Adipose tissue (tissue), 3 donors: ENCODE results near the gene C1GALT1. TPM values are rescaled to one million over a fixed set of nuclear protein-coding genes. Genes with fewer than 3 reads are reported as not detected.
"Not testable (repeated sequence)": the region's sequence is repeated elsewhere in the genome, so short reads cannot be mapped to it uniquely, and the experiment has no call there.

ENCODE experiments used
- H3K27ac ChIP-seq: one replicate; pipeline ENCODE4 v1.5.1; 2013; ENCODE audit warnings: low read depth, low read length
- WGBS, 3 donors: extraction: QIAGEN DNeasy Blood & Tissue Kit; methylation state at CpG; one replicate each; pipeline ENCODE4 v1.1.7; 2013; 5-methylcytosine and 5-hydroxymethylcytosine counted together
- polyA plus RNA-seq, 3 donors: library from polyadenylated mRNA; stranded (reverse); fragments of 200-250 nt; gene quantifications; one replicate each; pipeline ENCODE4 v1.2.3, GENCODE V29; 2013
- donor health status: healthy with polysubstance abuse.
- donor health status: Bipolar disorder and iron deficiency.
- donor health status: healthy.

The C1GALT1 gene
- polyA plus RNA-seq, 3 donors, result 3.1 to 12.3 (median 6.0) TPM

DNA sequence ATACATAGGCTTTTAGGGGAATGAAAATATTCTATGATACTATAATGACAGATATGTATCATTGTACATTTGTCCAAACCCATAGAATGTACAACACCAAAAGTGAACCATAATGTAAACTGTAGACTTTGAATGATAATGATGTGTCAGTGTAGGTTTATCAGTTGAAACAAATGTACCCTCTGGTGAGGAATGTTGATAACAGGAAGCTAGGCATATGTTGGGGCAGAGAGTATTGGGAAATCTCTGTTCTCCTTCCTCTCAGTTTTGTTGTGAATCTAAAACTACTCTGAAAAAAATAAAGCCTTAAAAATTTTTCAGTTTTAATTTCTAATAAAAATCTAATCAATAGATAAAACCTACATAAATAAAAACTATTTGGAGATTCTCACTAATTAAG, 36.9 kb downstream of the C1GALT1 start:
- no peak overlapping the region for H3K27ac ChIP-seq

DNA sequence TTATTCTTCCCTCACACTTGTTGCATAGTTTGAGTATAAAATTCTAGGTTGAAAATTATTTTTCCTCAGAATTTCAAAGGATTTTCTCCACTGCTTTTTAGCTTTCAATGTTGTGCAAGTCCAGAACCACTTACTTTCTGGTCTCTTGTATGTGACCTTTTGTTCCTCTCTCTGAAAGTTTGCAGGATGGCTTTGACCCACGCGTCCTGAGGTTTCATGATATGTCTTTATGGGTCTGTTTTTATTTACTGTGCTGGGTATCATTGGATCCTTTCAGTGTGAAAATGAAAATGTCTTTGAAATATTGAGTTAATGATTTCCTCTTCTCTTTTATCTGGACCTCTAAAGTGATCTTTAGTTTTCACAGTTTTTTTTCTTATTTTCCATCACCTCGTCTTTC, 38.5 kb downstream of the C1GALT1 start:
- WGBS, 3 donors, result 57 to 91% (median 89%) methylated on average over 3 of the region's 3 CpGs
- H3K27ac ChIP-seq, result no peak overlapping the region

GRCh38 chr7:7221599-7222038, 39.3 kb downstream of the C1GALT1 start:
- no peak overlapping the region for H3K27ac ChIP-seq
- 44 to 56% (median 49%) methylated on average over 2 of the region's 2 CpGs for WGBS, 3 donors

- WGBS, 3 donors, result 79 to 97% (median 97%) methylated on average over 2 of the region's 2 CpGs
- H3K27ac ChIP-seq, result no peak overlapping the region
Observed at GRCh38 chr7:7223250-7223649, 40.9 kb downstream of the C1GALT1 start.

- 90 to 98% (median 96%) methylated on average over 5 of the region's 5 CpGs for WGBS, 3 donors
Observed at GRCh38 chr7:7226407-7226806, 44.1 kb downstream of the C1GALT1 start.

GRCh38 chr7:7228472-7228871, 46.1 kb downstream of the C1GALT1 start:
- H3K27ac ChIP-seq, result no peak overlapping the region
- 62 to 75% (median 69%) methylated on average over 2 of the region's 2 CpGs for WGBS, 3 donors

More at GRCh38 chr7:7226407-7226806, 44.1 kb downstream of the C1GALT1 start:
- no peak overlapping the region for H3K27ac ChIP-seq

DNA sequence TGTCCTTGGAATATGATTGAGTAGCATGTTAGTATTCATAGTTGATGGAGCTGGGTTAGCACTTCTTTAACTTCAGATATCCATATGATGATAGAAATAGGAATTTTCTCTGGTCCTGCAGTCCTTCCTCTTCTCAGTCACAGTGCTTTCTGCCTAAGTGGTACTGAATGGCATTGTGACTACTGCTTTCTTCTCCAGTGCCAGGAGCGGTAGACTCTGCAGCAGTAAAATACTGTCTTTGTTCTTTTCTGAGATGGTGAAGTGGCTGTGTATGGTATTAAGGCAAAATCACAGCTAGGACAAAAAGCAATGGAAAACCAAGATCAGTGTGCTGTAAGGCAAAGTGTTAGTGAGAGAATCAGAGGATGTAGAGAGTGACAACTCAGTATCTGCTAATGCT, 46.6 kb downstream of the C1GALT1 start:
- H3K27ac ChIP-seq, result no peak overlapping the region
- WGBS, 3 donors, result 75 to 97% (median 90%) methylated on average over 1 of the region's 1 CpG

DNA sequence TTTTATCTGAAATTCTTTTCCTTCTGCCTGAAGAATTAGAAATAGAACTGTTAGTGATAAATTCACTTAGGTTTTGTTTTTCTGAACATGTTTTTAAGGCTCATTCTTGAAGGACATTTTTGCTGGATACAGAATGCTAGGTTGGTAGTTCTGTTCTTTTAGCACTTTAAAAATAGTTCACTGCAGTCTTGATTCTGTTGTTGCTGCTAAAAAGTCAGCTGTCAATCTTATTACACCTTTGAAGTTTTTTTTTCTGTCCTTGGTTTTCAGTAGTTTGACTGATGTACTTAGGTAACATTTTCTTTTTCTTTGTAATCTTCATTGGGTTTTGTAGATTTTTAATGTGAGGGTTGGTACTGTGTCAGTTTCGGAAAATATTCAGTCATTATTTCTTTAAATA, 48.7 kb downstream of the C1GALT1 start:
- 96 to 100% (median 97%) methylated on average over 1 of the region's 1 CpG for WGBS, 3 donors
- no peak overlapping the region for H3K27ac ChIP-seq

DNA sequence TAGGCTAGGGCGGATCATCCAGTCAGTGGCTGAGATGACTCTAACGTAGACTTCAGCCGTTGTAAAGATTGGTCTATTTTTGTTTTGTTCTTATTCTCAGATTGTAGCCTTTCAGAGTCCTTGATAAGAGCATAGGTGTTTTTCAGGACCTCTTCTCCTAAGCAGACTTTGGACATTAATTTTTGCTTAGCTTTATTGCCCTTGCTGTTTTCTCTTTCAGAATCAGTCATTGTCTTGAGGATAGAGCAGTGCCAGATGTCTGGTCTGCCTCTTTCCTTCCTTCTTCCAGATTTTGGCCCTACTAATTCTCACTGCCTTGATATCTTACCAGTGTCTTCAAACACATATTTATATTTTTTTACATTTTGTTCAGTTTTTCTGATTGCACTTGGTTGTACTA, 49.5 kb downstream of the C1GALT1 start:
- WGBS, 3 donors, result 98 to 99% (median 99%) methylated on average over 3 of the region's 3 CpGs

DNA sequence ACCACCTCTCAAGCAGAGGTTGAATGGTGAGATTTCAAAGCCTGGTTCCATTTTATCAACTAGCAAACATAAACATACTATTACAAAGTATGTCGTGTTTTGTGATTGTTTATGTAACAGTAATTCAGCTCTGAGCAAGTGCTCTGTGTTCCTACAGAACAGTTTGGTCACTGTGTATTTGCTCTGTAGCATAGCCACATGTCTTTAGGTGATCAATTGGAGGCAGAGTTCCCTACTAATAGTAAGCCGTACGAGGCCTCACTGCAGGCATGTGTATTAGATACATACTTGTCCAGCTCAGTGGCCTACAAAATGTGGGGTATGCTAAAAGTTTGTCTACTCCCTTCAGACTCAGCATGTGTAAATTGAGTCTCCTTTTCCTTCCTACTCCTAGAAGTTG, 53.0 kb downstream of the C1GALT1 start:
- H3K27ac ChIP-seq, result no peak overlapping the region
- WGBS, 3 donors, result 84 to 91% (median 88%) methylated on average over 3 of the region's 3 CpGs

More for the DNA sequence above, 49.5 kb downstream of the C1GALT1 start:
- H3K27ac ChIP-seq, result no peak overlapping the region

GRCh38 chr7:7236041-7236440, 53.7 kb downstream of the C1GALT1 start:
- WGBS, 3 donors, result 55 to 98% (median 92%) methylated on average over 1 of the region's 1 CpG
- H3K27ac ChIP-seq, result no peak overlapping the region

DNA sequence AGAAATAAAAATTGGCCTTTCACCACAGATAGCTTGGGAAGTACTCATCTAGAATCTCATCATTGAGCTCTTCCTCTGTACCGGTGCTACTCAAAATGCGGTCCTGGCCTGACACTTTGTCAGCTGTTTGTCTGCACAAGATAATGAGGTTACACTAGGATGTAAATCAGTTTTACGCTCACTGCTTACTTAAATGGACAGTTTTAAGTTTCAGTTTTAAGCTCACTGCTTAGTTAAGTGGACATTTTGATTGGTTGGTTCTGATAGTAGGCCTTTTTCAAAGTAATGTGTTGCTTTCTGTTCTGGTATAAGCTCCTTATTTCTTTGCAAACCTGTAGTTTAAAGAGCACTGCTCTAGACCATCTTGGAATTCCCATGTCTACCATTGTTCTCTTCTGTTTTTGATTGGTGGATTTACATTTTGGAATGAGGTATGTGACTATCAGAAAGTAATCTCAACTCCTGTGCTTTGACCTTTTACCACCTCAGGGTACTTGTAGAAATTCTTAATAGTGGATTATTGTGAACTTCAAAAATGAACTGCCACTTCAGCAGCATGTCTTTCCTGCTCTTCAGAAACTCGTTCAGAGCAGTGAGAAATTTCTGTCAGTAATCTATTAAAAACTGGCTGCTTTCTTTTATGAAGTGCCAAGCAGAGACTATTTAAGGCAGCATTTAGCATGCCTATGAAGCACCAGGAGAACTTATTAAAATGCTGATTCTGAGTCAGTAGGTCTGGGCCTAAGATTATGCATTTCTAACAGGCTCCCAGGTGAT, 55.0 kb downstream of the C1GALT1 start:
- no peak overlapping the region for H3K27ac ChIP-seq
- WGBS, 3 donors, result 82 to 90% (median 88%) methylated on average over 4 of the region's 4 CpGs

DNA sequence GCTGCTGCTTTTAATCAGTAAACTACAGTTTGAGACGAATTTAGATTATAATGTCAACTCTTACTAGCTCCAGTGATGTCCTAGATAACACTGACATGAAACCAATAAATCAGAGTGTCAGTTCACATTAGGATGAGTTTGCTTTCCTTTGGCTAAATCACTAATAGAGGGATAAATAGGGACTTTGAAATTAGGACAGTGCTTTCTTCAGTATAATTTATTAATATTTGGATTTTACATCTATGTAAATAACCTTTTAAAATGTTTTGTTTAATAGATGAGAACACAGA, 55.6 kb downstream of the C1GALT1 start:
- H3K27ac ChIP-seq, result no peak overlapping the region
- WGBS, 3 donors, result 34 to 85% (median 73%) methylated on average over 1 of the region's 1 CpG

DNA sequence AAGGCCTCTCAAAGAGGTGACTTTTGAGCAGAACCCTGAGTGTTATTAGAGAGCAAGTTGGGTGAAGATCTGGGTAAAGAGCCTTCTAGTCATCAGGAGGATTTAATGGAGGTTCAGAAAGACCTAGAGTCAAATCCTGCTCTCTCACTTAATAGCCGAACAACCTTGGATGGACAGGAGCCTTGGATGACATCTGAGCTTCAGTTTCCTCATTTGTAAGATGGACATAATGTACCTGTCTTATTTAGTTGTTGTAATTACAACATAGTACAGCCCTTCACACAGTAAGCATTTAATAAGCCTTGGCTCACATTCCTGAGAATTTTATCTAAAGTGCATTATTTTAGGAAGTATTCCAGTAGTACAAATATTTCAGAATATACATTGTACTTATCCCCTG, 57.0 kb downstream of the C1GALT1 start:
- 89 to 100% (median 92%) methylated on average over 1 of the region's 1 CpG for WGBS, 3 donors
- no peak overlapping the region for H3K27ac ChIP-seq

- WGBS, 3 donors, result 79 to 89% (median 82%) methylated on average over 3 of the region's 3 CpGs
- no peak overlapping the region for H3K27ac ChIP-seq
Observed at GRCh38 chr7:7242899-7243298, 60.6 kb downstream of the C1GALT1 start.

GRCh38 chr7:7245233-7245632, 62.9 kb downstream of the C1GALT1 start:
- not testable (repeated sequence) for H3K27ac ChIP-seq
- 96 to 98% (median 97%) methylated on average over 13 of the region's 13 CpGs for WGBS, 3 donors

DNA sequence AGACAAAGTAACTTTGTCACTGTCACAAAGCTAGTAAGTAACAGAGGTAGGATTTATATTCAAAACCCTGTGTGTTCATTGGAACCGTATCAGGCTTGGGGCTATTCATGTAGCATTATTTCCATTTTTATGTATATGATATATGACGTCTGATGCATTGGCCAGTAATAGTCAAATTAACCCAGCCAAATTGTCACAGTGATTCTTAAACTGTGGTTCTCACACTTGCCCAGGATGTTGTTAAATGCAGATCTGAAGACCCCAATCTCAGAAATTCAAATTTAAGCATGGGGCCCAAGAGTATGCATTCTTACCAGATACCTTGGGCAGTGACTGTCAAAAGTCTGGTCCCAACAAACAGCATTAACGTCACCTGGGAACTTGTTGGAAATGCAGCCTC, 63.9 kb downstream of the C1GALT1 start:
- WGBS, 3 donors, result 96 to 97% (median 96%) methylated on average over 3 of the region's 3 CpGs

DNA sequence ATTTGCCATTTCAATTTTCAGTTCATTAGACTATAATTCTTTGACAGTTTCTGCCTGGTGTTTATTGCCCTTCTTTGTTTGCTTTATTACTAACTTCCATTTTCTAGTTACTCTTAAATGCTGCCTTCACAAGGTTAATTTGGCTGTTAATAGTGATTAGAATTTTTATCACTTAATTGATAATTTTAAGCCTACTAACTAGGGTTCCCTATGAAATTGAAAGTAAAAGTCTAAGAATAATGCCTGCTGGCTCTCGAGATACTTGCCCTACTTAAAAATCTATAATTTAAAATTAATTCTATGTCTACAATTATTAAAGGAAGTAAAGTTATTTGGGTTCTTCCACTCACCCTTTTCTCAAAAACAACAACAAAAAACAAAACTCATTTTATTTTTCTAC, 65.3 kb downstream of the C1GALT1 start:
- no peak overlapping the region for H3K27ac ChIP-seq
- WGBS, 3 donors, result 40 to 76% (median 42%) methylated on average over 1 of the region's 1 CpG

More for the DNA sequence above, 63.9 kb downstream of the C1GALT1 start:
- H3K27ac ChIP-seq, result no peak overlapping the region

- WGBS, 3 donors, result 77 to 91% (median 88%) methylated on average over 2 of the region's 2 CpGs
Observed at GRCh38 chr7:7249814-7250213, 67.5 kb downstream of the C1GALT1 start.

DNA sequence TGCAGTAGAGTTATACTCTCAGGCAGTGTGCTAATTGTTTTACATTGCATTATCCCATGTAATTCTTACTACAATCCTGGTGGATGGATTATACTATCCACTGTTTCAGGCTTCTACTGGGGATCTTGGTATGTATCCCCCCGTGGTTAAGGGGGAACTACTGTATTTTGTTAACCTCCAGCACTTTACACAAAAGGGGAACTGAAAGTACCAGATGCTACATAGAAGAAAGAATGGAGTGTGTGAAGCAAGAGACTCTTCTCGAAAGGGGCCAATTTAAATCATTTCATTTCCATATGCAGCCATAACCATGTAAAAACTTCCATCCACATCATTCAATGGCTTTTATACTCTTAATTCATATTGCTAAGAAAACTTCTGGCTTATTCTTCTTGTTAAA, 69.4 kb downstream of the C1GALT1 start:
- 43 to 85% (median 71%) methylated on average over 2 of the region's 2 CpGs for WGBS, 3 donors
- H3K27ac ChIP-seq, result no peak overlapping the region

More at GRCh38 chr7:7249814-7250213, 67.5 kb downstream of the C1GALT1 start:
- no peak overlapping the region for H3K27ac ChIP-seq
